ENCODE data around the gene ERC2. TPM values are rescaled to one million over a fixed set of nuclear protein-coding genes. Genes with fewer than 3 reads are reported as not detected.

The ERC2 gene
- total and polyA plus RNA-seq, 2 of the 8 experiments (the other 6 are each of a cell fraction or from before 2014, with no cell fraction given): 16.4 to 22.8 TPM

DNA sequence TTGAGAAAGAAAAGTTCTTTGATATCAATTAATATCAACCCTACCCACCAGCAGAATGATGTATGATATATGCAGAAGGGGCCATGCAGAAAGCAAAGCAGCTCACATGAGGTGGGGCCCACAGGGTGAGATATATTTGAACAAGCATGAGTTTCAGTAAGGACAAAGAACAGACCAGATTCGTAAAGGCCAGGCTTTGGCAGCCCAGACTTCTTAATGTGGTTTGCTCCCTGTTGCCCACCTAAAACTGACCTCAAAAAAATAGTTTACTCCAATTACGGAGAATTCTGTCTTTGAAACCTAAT lies 725.5 kb downstream of the ERC2 start:
- Histone ChIP-seq H3K79me1 (ENCODE audit: low read depth, low read length) (no peaks in the 10 kb centered on the region), H2BK12ac (ENCODE audit: low read depth, low read length) (no peak overlapping the region), H4K91ac (replicated peaks; ENCODE audit: insufficient read length, low read length) (no peak overlapping the region), H4K8ac (ENCODE audit: extremely low read depth, insufficient read depth, low read length) (no peak overlapping the region), H3K4me1 (replicated peaks in 1 of 4; ENCODE audit: control insufficient read depth in 3 of 4, insufficient read depth in 4 of 4, low read length in 3 of 4) (no peaks in the 10 kb centered on the region), H3K56ac (replicated peaks; ENCODE audit: insufficient read length, low read depth, low read length) (no peak overlapping the region), H3K27ac (ENCODE audit: low read depth, low read length) (no peak overlapping the region), H2BK5ac (ENCODE audit: low read depth, low read length) (no peak overlapping the region), H2BK20ac (ENCODE audit: low read length) (no peak overlapping the region), H3K4me3 (ENCODE audit: extremely low read depth in 1 of 4, insufficient read depth in 2 of 4, low read depth in 3 of 4, low read length in 4 of 4) (no peak overlapping the region), H2AK5ac (ENCODE audit: low read depth, low read length) (no peak overlapping the region), H4K20me1 (replicated peaks in 1 of 2; ENCODE audit: control insufficient read depth in 1 of 2, insufficient read depth in 2 of 2, low read length in 2 of 2) (no peaks in the 10 kb centered on the region), H3K9ac (replicated peaks in 1 of 4; ENCODE audit: extremely low read depth in 1 of 4, low read depth in 3 of 4, low read length in 3 of 4) (no peak overlapping the region), H2BK15ac (ENCODE audit: low read length) (no peak overlapping the region), H3K18ac (ENCODE audit: extremely low read depth, low read length) (no peak overlapping the region), H2BK120ac (replicated peaks; ENCODE audit: low read depth, low read length) (no peak overlapping the region), H3K14ac (ENCODE audit: insufficient read length) (no peak overlapping the region), H3K23me2 (ENCODE audit: low read depth, low read length) (no peaks in the 10 kb centered on the region), H3K4me2 (ENCODE audit: insufficient read depth in 1 of 2, low read depth in 2 of 2, low read length in 2 of 2) (no peak overlapping the region), H3K9me3 (ENCODE audit: insufficient read depth in 2 of 2, low read depth in 1 of 2, low read length in 1 of 2) (no peaks in the 10 kb centered on the region), H3K27me3 (replicated peaks in 1 of 4; ENCODE audit: control insufficient read depth in 3 of 4, extremely low read depth in 1 of 4, insufficient read depth in 3 of 4, low read length in 3 of 4) (peaks cover 0 to 2% (median 0%) of the 10 kb centered on the region in 4 experiments; a peak in 1 of 7 replicates), H2AFZ (ENCODE audit: low read length) (no peak overlapping the region), H3K79me2 (ENCODE audit: control insufficient read depth in 1 of 2, insufficient read depth in 2 of 2, low read length in 2 of 2) (no peaks in the 10 kb centered on the region), H3K23ac (ENCODE audit: insufficient read length) (no peak overlapping the region), H4K5ac (ENCODE audit: insufficient read length, low read depth, low read length) (no peak overlapping the region), H3K4ac (replicated peaks; ENCODE audit: insufficient read length, low read depth, low read length) (no peak overlapping the region), H3K36me3 (ENCODE audit: control insufficient read depth in 2 of 4, insufficient read depth in 4 of 4, low read length in 3 of 4) (no peaks in the 10 kb centered on the region)
- POLR2A ChIA-PET (ENCODE audit: partially characterized antibody): no interaction called here
- FAIRE-seq: no peak
- TF ChIP-seq RBBP5 (IDR thresholded peaks at IDR 0.05; ENCODE audit: borderline replicate concordance, low read depth, low read length) (no peak), CHD2 (IDR thresholded peaks at IDR 0.05; ENCODE audit: low read length) (no peak), KDM5A (IDR thresholded peaks at IDR 0.05; ENCODE audit: low read length) (no peak), CREB1 (IDR thresholded peaks at IDR 0.05) (no peak), CBX8 (IDR thresholded peaks at IDR 0.05; ENCODE audit: borderline replicate concordance, low read depth, low read length) (no peak), GTF2F1 (IDR thresholded peaks at IDR 0.05; ENCODE audit: borderline replicate concordance, low read depth, low read length) (no peak), SP4 (IDR thresholded peaks at IDR 0.05; ENCODE audit: low read length) (no peak), HDAC6 (IDR thresholded peaks at IDR 0.05; ENCODE audit: low read depth, low read length) (no peak), NRF1 (IDR thresholded peaks at IDR 0.05; ENCODE audit: low read depth, low read length) (no peak), BRCA1 (IDR thresholded peaks at IDR 0.05; ENCODE audit: low read depth, low read length) (no peak), YY1 (IDR thresholded peaks at IDR 0.05; ENCODE audit: low read depth, low read length) (no peak)
- TF ChIP-seq, protein P1, sequence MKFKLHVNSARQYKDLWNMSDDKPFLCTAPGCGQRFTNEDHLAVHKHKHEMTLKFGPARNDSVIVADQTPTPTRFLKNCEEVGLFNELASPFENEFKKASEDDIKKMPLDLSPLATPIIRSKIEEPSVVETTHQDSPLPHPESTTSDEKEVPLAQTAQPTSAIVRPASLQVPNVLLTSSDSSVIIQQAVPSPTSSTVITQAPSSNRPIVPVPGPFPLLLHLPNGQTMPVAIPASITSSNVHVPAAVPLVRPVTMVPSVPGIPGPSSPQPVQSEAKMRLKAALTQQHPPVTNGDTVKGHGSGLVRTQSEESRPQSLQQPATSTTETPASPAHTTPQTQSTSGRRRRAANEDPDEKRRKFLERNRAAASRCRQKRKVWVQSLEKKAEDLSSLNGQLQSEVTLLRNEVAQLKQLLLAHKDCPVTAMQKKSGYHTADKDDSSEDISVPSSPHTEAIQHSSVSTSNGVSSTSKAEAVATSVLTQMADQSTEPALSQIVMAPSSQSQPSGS (IDR thresholded peaks at IDR 0.05; ENCODE audit: low read length): no peak
- CTCF ChIA-PET (ENCODE audit: partially characterized antibody): interaction anchor here (0.7 to 2.0 kb wide), 9 partner anchors 9 to 912 kb away, joined by 3 to 5 read pairs (median 3); no protein-coding TSS in a partner anchor
- WGBS, 2 experiments (ENCODE audit: extremely low coverage in 1 of 2, insufficient coverage in 1 of 2, insufficient read length in 1 of 2, insufficient replicate concordance in 2 of 2, low coverage in 1 of 2, low lambda C conversion rate in 2 of 2, missing lambda C conversion rate in 1 of 2): 80% methylated on average over 2 of the region's 2 CpGs; no CpG with 5 or more reads in 1 of the 2 experiments
- DNase-seq (ENCODE audit: low read depth in 1 of 2, low spot score in 2 of 2): no peak

Data from H1 (cell line).